ENCODE data around the gene ZNF283.

DNA sequence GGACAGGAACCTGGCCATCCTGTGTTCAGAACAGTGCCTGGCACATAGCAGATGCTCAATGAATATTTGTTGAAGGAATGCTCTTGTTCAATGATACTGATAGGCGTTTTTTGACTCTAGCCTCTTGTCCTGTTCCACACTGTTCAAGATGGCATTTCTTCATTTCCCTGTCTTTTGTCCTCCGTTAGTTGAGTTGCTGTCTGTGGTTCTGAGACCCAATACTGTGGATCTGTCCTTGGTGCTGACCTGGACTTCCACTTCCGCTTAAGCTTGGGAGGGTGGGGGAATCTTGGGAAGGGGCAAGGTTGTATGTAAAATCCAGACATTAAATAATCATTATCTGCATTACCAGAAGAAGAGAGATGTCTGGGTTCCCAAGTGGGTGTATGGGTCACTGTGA, 38.1 kb upstream of the ZNF283 start:
- TF ChIP-seq POLR2AphosphoS5 (IDR thresholded peaks at IDR 0.05; ENCODE audit: borderline replicate concordance, low read depth, low read length) (no peak), EZH2 (IDR thresholded peaks at IDR 0.05) (no peak), FOXP2 (optimal IDR thresholded peaks at IDR 0.05; ENCODE audit: control extremely low read depth, extremely low read length, insufficient read depth) (no peak)

Measured in SK-N-MC (cell line).